ENCODE data around the gene CUL4A. TPM values are rescaled to one million over a fixed set of nuclear protein-coding genes. Genes with fewer than 3 reads are reported as not detected.

Gene CUL4A
- polyA plus RNA-seq, 1 of the 3 experiments (the other 2 are of a cell fraction): 51.2 TPM

DNA sequence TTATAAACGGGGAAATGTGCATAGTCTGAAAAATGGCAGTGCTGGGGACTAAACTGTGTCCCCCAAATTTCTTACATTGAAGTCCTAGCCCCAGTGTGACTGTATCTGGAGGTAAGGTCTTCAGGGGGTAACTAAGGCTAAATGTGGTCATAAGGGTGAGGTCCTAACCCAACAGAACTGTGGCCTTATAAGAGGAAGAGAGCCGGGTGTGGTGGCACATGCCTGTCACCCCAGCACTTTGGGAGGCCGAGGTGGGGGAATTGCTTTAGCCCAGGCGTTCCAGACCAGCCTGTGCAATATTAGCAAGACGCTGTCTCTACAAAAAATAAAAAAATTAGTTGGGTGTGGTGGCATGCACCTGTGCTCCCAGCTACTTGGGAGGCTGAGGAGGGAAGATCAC is 33.1 kb upstream of the CUL4A start (continued):
- TF ChIP-seq, protein P1, sequence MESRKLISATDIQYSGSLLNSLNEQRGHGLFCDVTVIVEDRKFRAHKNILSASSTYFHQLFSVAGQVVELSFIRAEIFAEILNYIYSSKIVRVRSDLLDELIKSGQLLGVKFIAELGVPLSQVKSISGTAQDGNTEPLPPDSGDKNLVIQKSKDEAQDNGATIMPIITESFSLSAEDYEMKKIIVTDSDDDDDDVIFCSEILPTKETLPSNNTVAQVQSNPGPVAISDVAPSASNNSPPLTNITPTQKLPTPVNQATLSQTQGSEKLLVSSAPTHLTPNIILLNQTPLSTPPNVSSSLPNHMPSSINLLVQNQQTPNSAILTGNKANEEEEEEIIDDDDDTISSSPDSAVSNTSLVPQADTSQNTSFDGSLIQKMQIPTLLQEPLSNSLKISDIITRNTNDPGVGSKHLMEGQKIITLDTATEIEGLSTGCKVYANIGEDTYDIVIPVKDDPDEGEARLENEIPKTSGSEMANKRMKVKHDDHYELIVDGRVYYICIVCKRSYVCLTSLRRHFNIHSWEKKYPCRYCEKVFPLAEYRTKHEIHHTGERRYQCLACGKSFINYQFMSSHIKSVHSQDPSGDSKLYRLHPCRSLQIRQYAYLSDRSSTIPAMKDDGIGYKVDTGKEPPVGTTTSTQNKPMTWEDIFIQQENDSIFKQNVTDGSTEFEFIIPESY (IDR thresholded peaks at IDR 0.05; ENCODE audit: borderline replicate concordance, low read depth): no peak
- TF ChIP-seq CHD2 (IDR thresholded peaks at IDR 0.05; ENCODE audit: low read length, partially characterized antibody) (no peak), PBX3 (IDR thresholded peaks at IDR 0.05) (no peak), ELF1 (IDR thresholded peaks at IDR 0.05) (no peak), SIN3A (IDR thresholded peaks at IDR 0.05; ENCODE audit: borderline replicate concordance, low read depth, low read length) (no peak), MEF2A (IDR thresholded peaks at IDR 0.05; ENCODE audit: borderline replicate concordance, low read depth) (no peak), SMC3 (IDR thresholded peaks at IDR 0.05; ENCODE audit: low read depth, low read length) (no peak), RXRA (IDR thresholded peaks at IDR 0.05; ENCODE audit: borderline replicate concordance, low read depth) (no peak)
- TF ChIP-seq, protein P2, sequence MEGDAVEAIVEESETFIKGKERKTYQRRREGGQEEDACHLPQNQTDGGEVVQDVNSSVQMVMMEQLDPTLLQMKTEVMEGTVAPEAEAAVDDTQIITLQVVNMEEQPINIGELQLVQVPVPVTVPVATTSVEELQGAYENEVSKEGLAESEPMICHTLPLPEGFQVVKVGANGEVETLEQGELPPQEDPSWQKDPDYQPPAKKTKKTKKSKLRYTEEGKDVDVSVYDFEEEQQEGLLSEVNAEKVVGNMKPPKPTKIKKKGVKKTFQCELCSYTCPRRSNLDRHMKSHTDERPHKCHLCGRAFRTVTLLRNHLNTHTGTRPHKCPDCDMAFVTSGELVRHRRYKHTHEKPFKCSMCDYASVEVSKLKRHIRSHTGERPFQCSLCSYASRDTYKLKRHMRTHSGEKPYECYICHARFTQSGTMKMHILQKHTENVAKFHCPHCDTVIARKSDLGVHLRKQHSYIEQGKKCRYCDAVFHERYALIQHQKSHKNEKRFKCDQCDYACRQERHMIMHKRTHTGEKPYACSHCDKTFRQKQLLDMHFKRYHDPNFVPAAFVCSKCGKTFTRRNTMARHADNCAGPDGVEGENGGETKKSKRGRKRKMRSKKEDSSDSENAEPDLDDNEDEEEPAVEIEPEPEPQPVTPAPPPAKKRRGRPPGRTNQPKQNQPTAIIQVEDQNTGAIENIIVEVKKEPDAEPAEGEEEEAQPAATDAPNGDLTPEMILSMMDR (IDR thresholded peaks at IDR 0.05): no peak

- H3K79me2 ChIP-seq (ENCODE audit: insufficient read depth): peaks cover 18% of the 10 kb centered on the region; the same call in 1 of the 2 replicates
- no peak for DNase-seq
- no peaks in the 10 kb centered on the region for H3K27me3 ChIP-seq (ENCODE audit: insufficient read depth)
- no peaks in the 10 kb centered on the region for H3K9me3 ChIP-seq
- H4K20me1 ChIP-seq (ENCODE audit: insufficient read depth): no peaks in the 10 kb centered on the region
- peaks cover 50 to 73% of the 10 kb centered on the region in 2 experiments for H3K36me3 ChIP-seq (replicated peaks in 1 of 2; ENCODE audit: control insufficient read depth in 1 of 2, insufficient read depth in 2 of 2, low read length in 1 of 2)
- H3K4me1 ChIP-seq (ENCODE audit: control insufficient read depth in 1 of 2, insufficient read depth in 2 of 2, low read depth in 1 of 2, low read length in 1 of 2): peaks cover 11 to 18% of the 10 kb centered on the region in 2 experiments; a peak in 3 of 4 replicates
- TF ChIP-seq RAD21 (IDR thresholded peaks at IDR 0.05; ENCODE audit: low read length): no peak
- no peak for TF ChIP-seq USF1 (IDR thresholded peaks at IDR 0.05; ENCODE audit: borderline replicate concordance, low read depth)
- TF ChIP-seq JUND (IDR thresholded peaks at IDR 0.05): no peak
- TF ChIP-seq USF2 (IDR thresholded peaks at IDR 0.05; ENCODE audit: borderline replicate concordance, low read depth, low read length): no peak
- no peak for TF ChIP-seq GABPA (IDR thresholded peaks at IDR 0.05; ENCODE audit: low read depth)
- no peak for TF ChIP-seq NFIC (IDR thresholded peaks at IDR 0.05; ENCODE audit: borderline replicate concordance)
- H3F3A ChIP-seq (replicated peaks; ENCODE audit: insufficient read depth): peaks cover 31% of the 10 kb centered on the region
- H3K9me2 ChIP-seq: no peaks in the 10 kb centered on the region
- no peak overlapping the region for H2AFZ ChIP-seq (ENCODE audit: low read depth)
- ChIA-PET POLR2A (no interaction called here), CTCF (no interaction called here)
- 96% methylated on average over 14 of the region's 14 CpGs for WGBS (ENCODE audit: low lambda C conversion rate)
- no peak overlapping the region for H3K9ac ChIP-seq
- no peak overlapping the region for H3K4me2 ChIP-seq
- H3K27ac ChIP-seq (ENCODE audit: low read depth in 2 of 2, low read length in 1 of 2): no peak overlapping the region
- no peak overlapping the region for H3K4me3 ChIP-seq (ENCODE audit: low read depth in 2 of 2, low read length in 1 of 2)
These were observed 32.6 kb upstream of the CUL4A start for GRCh38 chr13:113176822-113177221.
